HEK293 (cell line): ENCODE data around the gene KRT14.

Source experiments
- CTCF ChIA-PET: fragments of 350-600 bp; formaldehyde crosslinking; extraction: SDS; loops from one replicate; lab custom pipeline; 2021; ENCODE audit warnings: antibody characterized with exemption; lab: Yijun Ruan, JAX
- POLR2A ChIA-PET: fragments of 300-600 bp; formaldehyde crosslinking; extraction: SDS; loops from one replicate; lab custom pipeline; 2020; ENCODE audit warnings: antibody characterized with exemption, inconsistent platforms; lab: Yijun Ruan, JAX
- H3K27ac ChIP-seq: fragments of 200-500 bp; sonication (Bioruptor generic); 2 replicates; pipeline ENCODE4 v1.5.1; 2014; ENCODE audit warnings: low read depth, low read length, control low read depth, inconsistent platforms; ENCODE audit errors: extremely low read depth
- H3K36me3 ChIP-seq, 2 experiments: fragments of 200-500 bp in 1 of 2; sonication (Bioruptor generic) in 1 of 2; 1 replicate in 1 of 2; 2 replicates in 1 of 2; pipeline ENCODE4 v1.5.1; 2014 to 2017; ENCODE audit warnings: inconsistent platforms in 2 of 2, low read length in 2 of 2; ENCODE audit not compliant: control insufficient read depth in 2 of 2, insufficient read depth in 1 of 2
- H3K4me1 ChIP-seq: fragments of 200-500 bp; sonication (Bioruptor generic); 2 replicates; pipeline ENCODE4 v1.5.1; 2014; ENCODE audit warnings: mild to moderate bottlenecking, low read length, inconsistent platforms; ENCODE audit not compliant: control insufficient read depth, insufficient read depth
- H3K4me3 ChIP-seq: 2 replicates; pipeline ENCODE4 v1.5.1; 2011; ENCODE audit warnings: low read depth, mild to moderate bottlenecking, control low read depth, low read length, moderate library complexity
- H3K9me3 ChIP-seq: fragments of 200-500 bp; sonication (Bioruptor generic); 2 replicates; pipeline ENCODE4 v1.5.1; 2014; ENCODE audit warnings: low read depth, low read length, inconsistent platforms; ENCODE audit not compliant: control insufficient read depth, insufficient read depth
- SCRT2 ChIP-seq: fragments of 450-650 bp; formaldehyde crosslinking; IDR thresholded peaks from 2 replicates; pipeline ENCODE4 v1.5.1; 2016; ENCODE audit warnings: missing biosample characterization, missing genetic modification characterization
- WT1 ChIP-seq: fragments of 450-650 bp; formaldehyde crosslinking; IDR thresholded peaks from 2 replicates; pipeline ENCODE4 v1.5.1; 2016; ENCODE audit warnings: missing biosample characterization, missing genetic modification characterization
- YY1 ChIP-seq: fragments of 450-650 bp; formaldehyde crosslinking; IDR thresholded peaks from 2 replicates; pipeline ENCODE4 v1.5.1; 2018; ENCODE audit warnings: missing biosample characterization, missing genetic modification characterization
- YY2 ChIP-seq: fragments of 450-650 bp; formaldehyde crosslinking; IDR thresholded peaks from 2 replicates; pipeline ENCODE4 v1.5.1; 2016; ENCODE audit warnings: missing biosample characterization, missing genetic modification characterization
- ZBTB8A ChIP-seq: fragments of 450-650 bp; formaldehyde crosslinking; IDR thresholded peaks from 2 replicates; pipeline ENCODE4 v1.5.1; 2016; ENCODE audit warnings: missing biosample characterization, missing genetic modification characterization
- ZNF23 ChIP-seq: fragments of 450-650 bp; formaldehyde crosslinking; IDR thresholded peaks from 2 replicates; pipeline ENCODE4 v1.5.1; 2016; ENCODE audit warnings: missing biosample characterization, missing genetic modification characterization, borderline replicate concordance
- ZNF24 ChIP-seq: fragments of 450-650 bp; formaldehyde crosslinking; IDR thresholded peaks from 2 replicates; pipeline ENCODE4 v1.5.1; 2016; ENCODE audit warnings: missing biosample characterization, missing genetic modification characterization
- ZNF302 ChIP-seq: fragments of 450-650 bp; formaldehyde crosslinking; IDR thresholded peaks from 2 replicates; pipeline ENCODE4 v1.5.1; 2016; ENCODE audit warnings: missing biosample characterization, missing genetic modification characterization, low read depth
- ZNF335 ChIP-seq: fragments of 450-650 bp; formaldehyde crosslinking; conservative IDR thresholded peaks from 2 replicates; pipeline ENCODE4 v1.5.1; 2016; ENCODE audit warnings: missing biosample characterization, missing genetic modification characterization
- ZNF341 ChIP-seq: fragments of 450-650 bp; formaldehyde crosslinking; IDR thresholded peaks from 2 replicates; pipeline ENCODE4; 2016; ENCODE audit warnings: low read depth, missing biosample characterization, missing genetic modification characterization
- ZNF350 ChIP-seq: fragments of 450-650 bp; formaldehyde crosslinking; IDR thresholded peaks from 2 replicates; pipeline ENCODE4 v1.5.0; 2017; ENCODE audit warnings: missing biosample characterization, mild to moderate bottlenecking, missing genetic modification characterization
- ZNF473 ChIP-seq: fragments of 450-650 bp; formaldehyde crosslinking; IDR thresholded peaks from 2 replicates; pipeline ENCODE4 v1.5.1; 2017; ENCODE audit warnings: missing biosample characterization, missing genetic modification characterization
- ZNF558 ChIP-seq: fragments of 450-650 bp; formaldehyde crosslinking; IDR thresholded peaks from 2 replicates; pipeline ENCODE4 v1.5.1; 2016; ENCODE audit warnings: missing biosample characterization, missing genetic modification characterization
- ZNF626 ChIP-seq: fragments of 450-650 bp; sonication (Bioruptor Pico); formaldehyde crosslinking; IDR thresholded peaks from 2 replicates; pipeline ENCODE4 v1.5.1; 2018; ENCODE audit warnings: missing biosample characterization, missing genetic modification characterization, inconsistent platforms
- ZNF629 ChIP-seq: fragments of 450-650 bp; formaldehyde crosslinking; IDR thresholded peaks from 2 replicates; pipeline ENCODE4 v1.5.1; 2017; ENCODE audit warnings: missing biosample characterization, missing genetic modification characterization
- ZNF664 ChIP-seq: fragments of 450-650 bp; formaldehyde crosslinking; IDR thresholded peaks from 2 replicates; pipeline ENCODE4 v1.5.1; 2016; ENCODE audit warnings: missing biosample characterization, missing genetic modification characterization
- TF ChIP-seq, protein P1 (sequence below): fragments of 450-650 bp; formaldehyde crosslinking; IDR thresholded peaks from 2 replicates; pipeline ENCODE4 v1.5.1; 2016; ENCODE audit warnings: missing biosample characterization, missing genetic modification characterization
- TF ChIP-seq, protein P2 (sequence below): fragments of 450-650 bp; formaldehyde crosslinking; IDR thresholded peaks from 2 replicates; pipeline ENCODE4 v1.5.1; 2017; ENCODE audit warnings: missing biosample characterization, missing genetic modification characterization
- TF ChIP-seq, protein P3 (sequence below): fragments of 450-650 bp; formaldehyde crosslinking; IDR thresholded peaks from 2 replicates; pipeline ENCODE4 v1.5.1; 2016; ENCODE audit warnings: missing biosample characterization, missing genetic modification characterization, borderline replicate concordance
- TF ChIP-seq, protein P4 (sequence below): fragments of 450-650 bp; formaldehyde crosslinking; IDR thresholded peaks from 2 replicates; pipeline ENCODE4 v1.5.1; 2016; ENCODE audit warnings: missing biosample characterization, missing genetic modification characterization

KRT14 gene

DNA sequence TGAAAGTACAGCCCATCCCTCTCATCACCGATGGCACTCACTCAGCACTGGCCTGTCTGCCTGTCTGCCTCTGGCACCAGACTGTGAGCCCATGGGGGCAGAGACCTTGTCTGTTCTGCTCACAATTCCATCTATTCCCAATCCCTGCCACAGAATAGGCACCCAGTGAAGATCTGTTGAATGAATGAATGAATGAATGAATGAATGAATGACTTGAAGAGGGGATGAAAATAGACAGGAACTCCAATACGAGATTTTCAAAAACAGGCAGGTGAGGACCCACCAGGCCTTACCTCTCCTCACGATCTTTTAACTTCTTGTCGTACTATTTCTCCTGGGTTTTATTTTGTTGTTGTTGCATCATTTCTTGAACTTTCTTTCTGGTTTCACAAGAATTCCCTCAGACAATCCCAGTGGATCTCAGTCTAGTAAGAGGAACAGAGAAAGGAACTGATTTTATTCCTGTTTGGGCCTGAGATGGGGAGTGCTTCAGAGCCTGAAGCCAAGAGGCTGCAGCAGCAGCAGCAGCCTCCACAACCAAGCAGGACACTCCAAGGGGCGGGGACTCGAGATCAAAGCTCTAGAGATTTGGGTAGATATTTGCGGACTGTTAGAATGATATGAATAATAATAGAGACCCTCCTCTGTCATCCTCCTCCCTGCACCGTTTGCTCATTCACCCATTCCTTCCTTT is 32.6 kb downstream of the KRT14 start:
- TF ChIP-seq ZNF558 (tag by site-specific recombination), result no peak
- TF ChIP-seq ZNF24, result 0 out of 2 replicates have a peak, but pooled peaks have one; percentile 55
- H3K27ac ChIP-seq, result no peak overlapping the region
- POLR2A ChIA-PET, result no interaction called here

DNA sequence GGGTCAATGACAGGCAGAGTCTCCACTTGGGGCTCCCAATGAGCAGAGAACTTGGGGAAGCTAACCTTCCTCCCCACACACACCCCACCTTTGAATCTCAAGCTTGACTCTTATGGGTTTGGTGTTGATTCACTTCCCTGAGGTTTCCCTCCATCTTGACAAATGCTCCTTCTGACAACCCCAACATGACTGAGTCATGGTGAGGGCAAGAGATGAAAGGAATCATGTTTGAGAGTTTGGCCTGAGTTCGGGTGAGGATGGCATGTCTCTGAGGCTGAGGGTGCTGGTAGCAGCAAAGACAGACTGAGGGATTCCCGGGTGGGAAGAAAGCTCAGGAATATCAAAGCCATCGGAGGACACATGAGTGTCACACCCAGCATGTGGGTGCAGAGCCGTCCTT is 33.5 kb downstream of the KRT14 start:
- Histone ChIP-seq H3K9me3 (no peaks in the 10 kb centered on the region), H3K36me3 (no peaks in the 10 kb centered on the region), H3K27ac (no peak overlapping the region), H3K4me3 (no peak overlapping the region), H3K4me1 (no peaks in the 10 kb centered on the region)
- CTCF ChIA-PET, result interaction anchor here (0.7 to 16.6 kb wide), 6 partner anchors 10 to 749 kb away, joined by 3 to 546 read pairs (median 4); no protein-coding TSS in a partner anchor
- POLR2A ChIA-PET, result no interaction called here
- TF ChIP-seq ZNF350 (tag by site-specific recombination), result no peak
- TF ChIP-seq, protein P1, sequence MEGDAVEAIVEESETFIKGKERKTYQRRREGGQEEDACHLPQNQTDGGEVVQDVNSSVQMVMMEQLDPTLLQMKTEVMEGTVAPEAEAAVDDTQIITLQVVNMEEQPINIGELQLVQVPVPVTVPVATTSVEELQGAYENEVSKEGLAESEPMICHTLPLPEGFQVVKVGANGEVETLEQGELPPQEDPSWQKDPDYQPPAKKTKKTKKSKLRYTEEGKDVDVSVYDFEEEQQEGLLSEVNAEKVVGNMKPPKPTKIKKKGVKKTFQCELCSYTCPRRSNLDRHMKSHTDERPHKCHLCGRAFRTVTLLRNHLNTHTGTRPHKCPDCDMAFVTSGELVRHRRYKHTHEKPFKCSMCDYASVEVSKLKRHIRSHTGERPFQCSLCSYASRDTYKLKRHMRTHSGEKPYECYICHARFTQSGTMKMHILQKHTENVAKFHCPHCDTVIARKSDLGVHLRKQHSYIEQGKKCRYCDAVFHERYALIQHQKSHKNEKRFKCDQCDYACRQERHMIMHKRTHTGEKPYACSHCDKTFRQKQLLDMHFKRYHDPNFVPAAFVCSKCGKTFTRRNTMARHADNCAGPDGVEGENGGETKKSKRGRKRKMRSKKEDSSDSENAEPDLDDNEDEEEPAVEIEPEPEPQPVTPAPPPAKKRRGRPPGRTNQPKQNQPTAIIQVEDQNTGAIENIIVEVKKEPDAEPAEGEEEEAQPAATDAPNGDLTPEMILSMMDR (tag by site-specific recombination), result no peak
- TF ChIP-seq ZNF23 (tag by site-specific recombination), result no peak
- TF ChIP-seq ZNF664 (tag by site-specific recombination), result no peak
- TF ChIP-seq ZBTB8A, result no peak
- TF ChIP-seq YY1, result no peak
- no peak for TF ChIP-seq ZNF302 (tag by site-specific recombination)
- TF ChIP-seq SCRT2 (tag by site-specific recombination), result no peak
- TF ChIP-seq ZNF473 (tag by site-specific recombination), result no peak
- no peak for TF ChIP-seq ZNF626 (tag by site-specific recombination)
- TF ChIP-seq, protein P2, sequence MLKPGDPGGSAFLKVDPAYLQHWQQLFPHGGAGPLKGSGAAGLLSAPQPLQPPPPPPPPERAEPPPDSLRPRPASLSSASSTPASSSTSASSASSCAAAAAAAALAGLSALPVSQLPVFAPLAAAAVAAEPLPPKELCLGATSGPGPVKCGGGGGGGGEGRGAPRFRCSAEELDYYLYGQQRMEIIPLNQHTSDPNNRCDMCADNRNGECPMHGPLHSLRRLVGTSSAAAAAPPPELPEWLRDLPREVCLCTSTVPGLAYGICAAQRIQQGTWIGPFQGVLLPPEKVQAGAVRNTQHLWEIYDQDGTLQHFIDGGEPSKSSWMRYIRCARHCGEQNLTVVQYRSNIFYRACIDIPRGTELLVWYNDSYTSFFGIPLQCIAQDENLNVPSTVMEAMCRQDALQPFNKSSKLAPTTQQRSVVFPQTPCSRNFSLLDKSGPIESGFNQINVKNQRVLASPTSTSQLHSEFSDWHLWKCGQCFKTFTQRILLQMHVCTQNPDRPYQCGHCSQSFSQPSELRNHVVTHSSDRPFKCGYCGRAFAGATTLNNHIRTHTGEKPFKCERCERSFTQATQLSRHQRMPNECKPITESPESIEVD, result no peak
- TF ChIP-seq, protein P3, sequence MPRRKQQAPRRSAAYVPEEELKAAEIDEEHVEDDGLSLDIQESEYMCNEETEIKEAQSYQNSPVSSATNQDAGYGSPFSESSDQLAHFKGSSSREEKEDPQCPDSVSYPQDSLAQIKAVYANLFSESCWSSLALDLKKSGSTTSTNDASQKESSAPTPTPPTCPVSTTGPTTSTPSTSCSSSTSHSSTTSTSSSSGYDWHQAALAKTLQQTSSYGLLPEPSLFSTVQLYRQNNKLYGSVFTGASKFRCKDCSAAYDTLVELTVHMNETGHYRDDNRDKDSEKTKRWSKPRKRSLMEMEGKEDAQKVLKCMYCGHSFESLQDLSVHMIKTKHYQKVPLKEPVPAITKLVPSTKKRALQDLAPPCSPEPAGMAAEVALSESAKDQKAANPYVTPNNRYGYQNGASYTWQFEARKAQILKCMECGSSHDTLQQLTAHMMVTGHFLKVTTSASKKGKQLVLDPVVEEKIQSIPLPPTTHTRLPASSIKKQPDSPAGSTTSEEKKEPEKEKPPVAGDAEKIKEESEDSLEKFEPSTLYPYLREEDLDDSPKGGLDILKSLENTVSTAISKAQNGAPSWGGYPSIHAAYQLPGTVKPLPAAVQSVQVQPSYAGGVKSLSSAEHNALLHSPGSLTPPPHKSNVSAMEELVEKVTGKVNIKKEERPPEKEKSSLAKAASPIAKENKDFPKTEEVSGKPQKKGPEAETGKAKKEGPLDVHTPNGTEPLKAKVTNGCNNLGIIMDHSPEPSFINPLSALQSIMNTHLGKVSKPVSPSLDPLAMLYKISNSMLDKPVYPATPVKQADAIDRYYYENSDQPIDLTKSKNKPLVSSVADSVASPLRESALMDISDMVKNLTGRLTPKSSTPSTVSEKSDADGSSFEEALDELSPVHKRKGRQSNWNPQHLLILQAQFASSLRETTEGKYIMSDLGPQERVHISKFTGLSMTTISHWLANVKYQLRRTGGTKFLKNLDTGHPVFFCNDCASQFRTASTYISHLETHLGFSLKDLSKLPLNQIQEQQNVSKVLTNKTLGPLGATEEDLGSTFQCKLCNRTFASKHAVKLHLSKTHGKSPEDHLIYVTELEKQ (tag by site-specific recombination), result no peak
- no peak for TF ChIP-seq ZNF629 (tag by site-specific recombination)
- TF ChIP-seq WT1, result no peak
- TF ChIP-seq YY2 (tag by site-specific recombination), result no peak
- no peak for TF ChIP-seq ZNF335 (tag by site-specific recombination)
- TF ChIP-seq, protein P4, sequence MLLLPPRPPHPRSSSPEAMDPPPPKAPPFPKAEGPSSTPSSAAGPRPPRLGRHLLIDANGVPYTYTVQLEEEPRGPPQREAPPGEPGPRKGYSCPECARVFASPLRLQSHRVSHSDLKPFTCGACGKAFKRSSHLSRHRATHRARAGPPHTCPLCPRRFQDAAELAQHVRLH (tag by site-specific recombination), result no peak
- TF ChIP-seq ZNF341 (tag by site-specific recombination), result no peak

More for the DNA sequence above, 32.6 kb downstream of the KRT14 start:
- CTCF ChIA-PET, result interaction anchor here (0.7 to 16.6 kb wide), 4 partner anchors 11 to 648 kb away, joined by 3 to 546 read pairs (median 210); no protein-coding TSS in a partner anchor
- Histone ChIP-seq H3K4me1 (no peaks in the 10 kb centered on the region), H3K36me3 (no peaks in the 10 kb centered on the region), H3K9me3 (no peaks in the 10 kb centered on the region), H3K4me3 (no peak overlapping the region)
